GM12892 (cell line): ENCODE data around the gene RSPO4.

Experiments used
- POLR2A ChIP-seq: IDR thresholded peaks from 2 replicates; pipeline ENCODE4 v1.6.1; 2011; ENCODE audit warnings: low read depth, low read length, control low read depth
- POLR2AphosphoS5 ChIP-seq: IDR thresholded peaks from 2 replicates; pipeline ENCODE4 v1.6.1; 2011; ENCODE audit warnings: low read depth, low read length, control low read depth
- TAF1 ChIP-seq: IDR thresholded peaks from 2 replicates; pipeline ENCODE4 v1.6.1; 2011; ENCODE audit warnings: low read depth, mild to moderate bottlenecking, control low read depth, low read length, borderline replicate concordance

GRCh38 chr20:962683-963082 is 39.4 kb downstream of the RSPO4 start:
- no peak for TF ChIP-seq TAF1
- TF ChIP-seq POLR2A: no peak
- no peak for TF ChIP-seq POLR2AphosphoS5
